NCI-H2196 treated with DMSO at 0.1 percent for 48 hours (cell line): ENCODE data around the gene CFAP300.

ENCODE experiments used
- DNase-seq: peaks from one replicate; lab custom pipeline; 2025; ENCODE audit not compliant: unreplicated experiment; lab: John Stamatoyannopoulos, UW

Gene CFAP300

GRCh38 chr11:102071497-102072472 lies 24.5 kb downstream of the CFAP300 start:
- DNase-seq, result no peak

DNA sequence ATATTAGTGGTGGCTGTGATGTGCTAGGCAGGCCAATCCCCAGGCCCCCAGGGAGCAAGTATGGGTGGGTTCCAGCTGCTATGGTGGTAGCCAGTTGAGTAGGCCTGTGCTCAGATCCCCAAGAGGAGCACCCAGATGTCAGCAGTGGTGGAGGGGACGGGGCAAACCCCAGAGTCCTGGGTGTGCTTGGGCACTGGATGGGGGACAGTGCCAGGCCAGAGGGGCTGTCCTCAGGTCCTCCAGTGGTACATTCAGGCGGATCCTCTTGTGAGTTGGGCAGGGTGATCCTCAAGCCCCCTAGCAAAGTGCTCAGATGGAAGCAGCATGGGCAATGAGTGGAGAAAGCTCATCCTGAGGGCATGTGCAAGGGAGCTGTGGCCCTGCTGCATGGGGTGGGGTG lies 26.0 kb downstream of the CFAP300 start:
- DNase-seq, result no peak

GRCh38 chr11:102079625-102080024 lies 32.4 kb downstream of the CFAP300 start:
- no peak for DNase-seq

- DNase-seq, result no peak
Observed at GRCh38 chr11:102081313-102081712, 34.1 kb downstream of the CFAP300 start.

DNA sequence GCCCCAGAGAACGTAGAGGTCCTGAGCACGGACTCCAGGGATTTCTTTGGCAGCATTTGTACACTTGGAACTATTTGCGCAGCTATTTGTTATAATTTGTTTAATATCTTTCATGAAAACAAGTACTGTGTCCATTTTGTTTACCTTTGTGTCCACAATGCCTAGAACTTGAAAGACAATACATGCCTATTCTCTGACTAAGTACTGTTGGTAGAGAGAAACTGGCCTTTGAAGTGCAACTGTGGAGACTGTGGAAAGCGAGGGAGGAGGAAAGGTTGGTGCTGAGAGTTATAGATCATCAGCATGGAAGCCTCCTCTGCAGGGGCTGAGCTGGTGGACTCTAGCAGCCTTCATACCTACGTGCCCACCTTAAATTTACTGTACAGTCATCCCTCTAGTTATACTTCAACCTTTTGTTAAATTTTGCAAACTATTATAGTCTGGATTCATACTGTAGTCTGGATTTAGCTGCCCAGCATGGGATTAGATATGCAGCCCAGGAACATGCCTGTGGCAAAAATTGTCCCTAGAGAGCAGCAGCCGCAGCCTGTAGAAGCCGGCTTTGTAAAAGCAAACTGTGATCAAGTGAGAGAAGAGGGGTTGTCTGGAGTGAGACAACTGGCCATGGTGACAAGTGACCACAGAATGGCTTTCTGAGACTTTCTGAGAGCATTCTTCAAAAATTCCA lies 38.8 kb downstream of the CFAP300 start:
- no peak for DNase-seq

DNA sequence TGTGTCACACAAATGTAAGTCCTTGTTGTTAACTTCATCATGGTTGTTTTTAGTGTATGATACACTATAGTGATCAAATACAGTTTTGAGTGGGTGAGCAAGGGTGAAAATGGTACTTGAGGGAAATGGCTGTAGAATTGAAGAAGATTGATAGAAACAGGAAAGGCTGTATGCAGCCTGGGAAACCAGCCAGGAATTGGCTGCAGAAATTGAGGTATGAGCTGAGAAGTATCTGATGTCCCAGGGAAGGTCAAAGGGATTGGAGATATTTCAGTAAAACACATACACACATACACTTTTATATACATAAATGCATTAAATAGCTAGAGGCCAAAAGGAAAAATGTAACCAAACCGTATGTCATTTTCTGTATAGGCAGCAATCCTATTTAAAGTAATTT lies 49.9 kb downstream of the CFAP300 start:
- no peak for DNase-seq

- no peak for DNase-seq
Observed at GRCh38 chr11:102099755-102100154, 52.5 kb downstream of the CFAP300 start.

DNA sequence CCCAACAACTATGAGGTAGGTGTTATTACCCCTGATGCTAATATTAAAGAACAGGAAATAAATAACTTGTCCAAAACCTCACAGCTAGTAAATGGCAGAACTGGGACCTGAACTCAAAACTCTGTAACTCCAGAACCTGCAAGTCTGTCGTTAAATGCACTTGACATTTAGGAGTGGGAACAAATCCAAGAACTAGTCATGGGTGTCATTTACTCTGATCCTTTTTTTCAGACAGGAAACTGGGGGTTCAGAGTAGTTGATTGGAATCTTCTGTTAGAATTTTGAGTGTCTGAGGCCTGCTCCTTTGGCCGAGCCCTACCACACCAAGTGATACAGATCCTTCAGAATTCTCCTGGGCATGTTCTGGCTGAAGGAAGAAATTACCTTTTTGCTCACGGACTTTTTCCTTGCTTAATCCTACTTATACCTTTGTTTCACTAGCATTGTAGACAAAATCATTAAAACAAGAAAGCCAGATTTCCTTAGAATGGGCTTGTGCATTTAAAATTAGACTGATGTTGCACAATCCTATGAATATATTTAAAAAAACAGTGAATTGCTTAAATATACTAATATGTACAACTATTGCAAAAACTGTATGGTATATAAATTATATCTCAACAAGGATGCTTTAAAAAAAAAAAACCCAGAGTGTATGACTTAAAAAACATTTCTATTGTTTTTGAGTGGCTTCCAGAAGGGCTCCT lies 61.6 kb downstream of the CFAP300 start:
- DNase-seq, result no peak

- no peak for DNase-seq
Observed at GRCh38 chr11:102109896-102110760, 62.9 kb downstream of the CFAP300 start, which contains the start of gene YAP1. Gene YAP1, plus strand, starts transcription at chr11:102110447. Its CDS starts 402 bp downstream, at chr11:102110849.

GRCh38 chr11:102110761-102111010 lies 63.4 kb downstream of the CFAP300 start:
- no peak for DNase-seq

DNA sequence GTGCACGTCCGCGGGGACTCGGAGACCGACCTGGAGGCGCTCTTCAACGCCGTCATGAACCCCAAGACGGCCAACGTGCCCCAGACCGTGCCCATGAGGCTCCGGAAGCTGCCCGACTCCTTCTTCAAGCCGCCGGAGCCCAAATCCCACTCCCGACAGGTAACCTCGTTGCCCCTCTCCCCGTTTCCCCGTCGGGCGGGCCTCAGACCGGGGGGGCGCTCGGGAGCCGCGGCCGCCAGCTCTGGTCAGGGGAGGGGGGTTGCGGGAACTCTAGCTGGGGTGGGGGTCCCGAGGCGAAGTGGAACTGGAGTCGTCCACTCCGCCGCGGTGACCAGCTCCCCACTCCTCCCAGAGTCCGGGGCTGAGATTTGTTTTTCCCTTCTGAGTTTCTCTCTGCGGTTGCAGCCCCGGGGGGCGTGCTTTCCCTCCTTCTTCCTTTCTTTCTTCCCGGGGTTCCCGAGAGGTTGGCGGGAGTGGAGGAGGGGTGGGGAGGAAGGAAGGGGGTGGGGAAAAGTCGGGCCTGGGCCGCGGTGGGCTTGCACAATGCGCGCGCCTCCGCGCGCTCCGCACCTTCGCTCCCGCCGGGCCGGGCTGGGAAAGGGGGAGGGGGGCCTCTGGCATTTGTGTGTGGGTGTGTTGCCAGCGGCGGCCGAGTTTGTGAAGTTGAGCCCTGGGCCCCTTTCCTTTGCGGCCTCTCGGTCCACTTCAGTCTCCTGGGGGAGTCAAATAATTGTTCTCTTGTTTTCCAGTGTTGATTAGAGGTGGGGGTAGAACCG lies 64.0 kb downstream of the CFAP300 start:
- no peak for DNase-seq

- no peak for DNase-seq
Observed at GRCh38 chr11:102111787-102112508, 64.7 kb downstream of the CFAP300 start.

DNA sequence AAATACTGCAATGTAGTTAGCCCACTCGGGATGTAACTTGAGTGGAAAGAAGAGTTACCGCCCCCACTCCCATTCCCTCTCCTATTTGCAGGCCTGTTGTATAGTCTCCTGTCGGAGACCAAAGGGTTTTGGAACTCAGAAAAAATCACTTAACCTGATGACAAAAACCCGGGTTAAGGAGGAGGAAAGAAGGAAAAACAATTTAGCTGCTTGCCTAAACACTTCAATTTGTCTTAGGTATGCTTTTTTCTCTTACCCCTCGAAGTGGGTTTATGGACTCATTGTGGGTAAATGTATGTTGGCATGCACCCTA lies 65.2 kb downstream of the CFAP300 start:
- no peak for DNase-seq

GRCh38 chr11:102114032-102114431 lies 66.8 kb downstream of the CFAP300 start:
- DNase-seq, result no peak

DNA sequence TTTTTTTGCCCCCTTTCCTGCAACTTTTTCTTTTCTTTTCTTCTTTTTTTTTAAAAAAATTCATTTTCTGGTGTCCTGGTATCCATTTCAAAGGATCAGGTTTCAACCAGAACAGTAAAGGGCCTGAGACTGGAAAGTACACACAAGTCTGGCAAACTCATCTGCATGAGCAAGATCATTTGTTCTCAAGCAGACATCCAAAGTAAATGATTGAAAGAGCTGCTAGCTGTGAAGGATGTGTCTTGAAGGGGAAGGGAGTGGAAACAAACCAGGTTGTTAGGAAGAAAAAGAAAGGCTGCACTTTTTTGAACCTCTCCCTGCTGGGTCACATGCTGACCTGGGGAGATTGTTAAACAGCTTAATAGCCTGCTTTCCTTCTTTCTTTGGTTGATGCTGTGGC lies 68.3 kb downstream of the CFAP300 start:
- DNase-seq, result no peak

- no peak for DNase-seq
Observed at GRCh38 chr11:102116453-102117205, 69.4 kb downstream of the CFAP300 start.

- no peak for DNase-seq
Observed at GRCh38 chr11:102117472-102118113, 70.4 kb downstream of the CFAP300 start.

DNA sequence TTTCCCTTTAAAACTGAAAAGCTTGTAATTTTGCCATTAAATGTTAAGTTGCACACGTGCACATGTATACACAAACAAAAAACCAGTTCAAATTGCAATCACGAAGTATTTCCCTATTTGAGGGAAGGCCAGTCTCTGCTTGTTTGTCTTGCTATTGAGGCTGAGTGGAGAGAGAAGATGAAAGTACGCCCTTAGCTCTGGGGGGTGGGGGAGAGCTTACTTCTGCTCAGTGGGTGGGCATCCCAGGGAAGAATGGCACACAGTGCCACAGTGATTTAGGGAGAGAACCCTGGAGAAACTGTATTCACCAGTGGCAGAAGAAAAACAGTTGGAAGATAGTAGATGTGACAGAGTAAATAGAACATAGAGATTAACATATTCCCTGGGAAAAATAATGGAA lies 71.7 kb downstream of the CFAP300 start:
- no peak for DNase-seq
